ENCODE results near the gene ITIH1. TPM values are rescaled to one million over a fixed set of nuclear protein-coding genes. Genes with fewer than 3 reads are reported as not detected.

ITIH1 gene
- total RNA-seq, 3 donors from 2014 or later, result 0.32 to 0.33 TPM; not detected in 1

DNA sequence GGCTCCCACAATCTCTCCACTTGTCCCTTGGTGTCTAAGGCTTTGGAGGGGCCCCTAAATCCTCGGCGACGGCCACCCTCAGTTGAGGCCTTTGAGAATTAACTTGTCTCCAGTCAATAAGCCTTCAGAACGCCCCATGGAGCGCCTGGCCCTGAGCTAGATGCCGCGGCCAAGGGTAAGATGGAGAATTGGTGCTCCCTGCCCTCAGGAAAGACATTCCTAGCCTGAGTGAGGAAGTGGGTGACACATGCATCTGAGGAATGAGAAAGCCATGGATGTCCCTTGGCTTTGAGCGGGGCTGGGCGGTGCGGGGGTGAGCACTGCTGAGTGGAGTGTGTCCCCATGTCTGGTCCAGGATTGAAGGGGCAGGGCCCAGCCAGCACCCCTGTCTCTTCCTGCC, 39.8 kb downstream of the ITIH1 start:
- no peaks in the 10 kb centered on the region for H3K27me3 ChIP-seq
- TF ChIP-seq, protein P1, sequence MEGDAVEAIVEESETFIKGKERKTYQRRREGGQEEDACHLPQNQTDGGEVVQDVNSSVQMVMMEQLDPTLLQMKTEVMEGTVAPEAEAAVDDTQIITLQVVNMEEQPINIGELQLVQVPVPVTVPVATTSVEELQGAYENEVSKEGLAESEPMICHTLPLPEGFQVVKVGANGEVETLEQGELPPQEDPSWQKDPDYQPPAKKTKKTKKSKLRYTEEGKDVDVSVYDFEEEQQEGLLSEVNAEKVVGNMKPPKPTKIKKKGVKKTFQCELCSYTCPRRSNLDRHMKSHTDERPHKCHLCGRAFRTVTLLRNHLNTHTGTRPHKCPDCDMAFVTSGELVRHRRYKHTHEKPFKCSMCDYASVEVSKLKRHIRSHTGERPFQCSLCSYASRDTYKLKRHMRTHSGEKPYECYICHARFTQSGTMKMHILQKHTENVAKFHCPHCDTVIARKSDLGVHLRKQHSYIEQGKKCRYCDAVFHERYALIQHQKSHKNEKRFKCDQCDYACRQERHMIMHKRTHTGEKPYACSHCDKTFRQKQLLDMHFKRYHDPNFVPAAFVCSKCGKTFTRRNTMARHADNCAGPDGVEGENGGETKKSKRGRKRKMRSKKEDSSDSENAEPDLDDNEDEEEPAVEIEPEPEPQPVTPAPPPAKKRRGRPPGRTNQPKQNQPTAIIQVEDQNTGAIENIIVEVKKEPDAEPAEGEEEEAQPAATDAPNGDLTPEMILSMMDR (IDR thresholded peaks at IDR 0.05), result no peak
- no peak for TF ChIP-seq POLR2A (IDR thresholded peaks at IDR 0.05)
- TF ChIP-seq POLR2AphosphoS5 (IDR thresholded peaks at IDR 0.05), result no peak
- intact Hi-C loops (cut with DNase I; ENCODE audit: low total_unique reads), result no loop called here
- no peaks in the 10 kb centered on the region for H3K36me3 ChIP-seq
- no peak overlapping the region for H3K4me3 ChIP-seq
- no peaks in the 10 kb centered on the region for H3K9me3 ChIP-seq
- no peak for DNase-seq (ENCODE audit: low spot score in 2 of 2)
- H3K4me1 ChIP-seq, result no peaks in the 10 kb centered on the region
- no peak overlapping the region for H3K27ac ChIP-seq

DNA sequence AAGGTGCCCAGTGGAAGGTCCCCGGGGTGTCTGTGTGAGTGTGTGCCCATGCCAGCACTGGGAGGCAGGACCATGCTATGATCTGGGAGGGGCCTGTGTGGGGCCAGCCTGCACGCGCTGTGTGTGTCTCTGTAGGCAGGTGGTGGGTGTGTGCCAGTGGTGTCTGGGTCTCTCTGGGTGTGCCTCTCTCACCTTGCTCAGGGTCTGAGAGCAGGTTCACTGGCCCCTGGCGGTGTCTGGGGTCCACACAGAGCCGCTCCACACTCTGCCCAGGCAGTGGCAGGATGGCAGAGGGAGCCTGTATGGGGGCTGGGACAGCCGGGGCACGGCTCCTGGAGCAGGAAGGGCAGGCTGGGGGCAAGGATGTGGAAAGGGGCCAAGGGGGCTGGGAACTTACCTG, 40.5 kb downstream of the ITIH1 start:
- intact Hi-C loops (cut with DNase I; ENCODE audit: low total_unique reads), result no loop called here
- Histone ChIP-seq H3K9me3 (no peaks in the 10 kb centered on the region), H3K4me1 (no peaks in the 10 kb centered on the region), H3K27me3 (no peaks in the 10 kb centered on the region), H3K36me3 (no peaks in the 10 kb centered on the region), H3K27ac (no peak overlapping the region), H3K4me3 (no peak overlapping the region)
- no peak for DNase-seq (ENCODE audit: low spot score in 2 of 2)
- TF ChIP-seq POLR2A (IDR thresholded peaks at IDR 0.05) (no peak), POLR2AphosphoS5 (IDR thresholded peaks at IDR 0.05) (no peak)
- TF ChIP-seq, protein P1 (IDR thresholded peaks at IDR 0.05), result no peak

DNA sequence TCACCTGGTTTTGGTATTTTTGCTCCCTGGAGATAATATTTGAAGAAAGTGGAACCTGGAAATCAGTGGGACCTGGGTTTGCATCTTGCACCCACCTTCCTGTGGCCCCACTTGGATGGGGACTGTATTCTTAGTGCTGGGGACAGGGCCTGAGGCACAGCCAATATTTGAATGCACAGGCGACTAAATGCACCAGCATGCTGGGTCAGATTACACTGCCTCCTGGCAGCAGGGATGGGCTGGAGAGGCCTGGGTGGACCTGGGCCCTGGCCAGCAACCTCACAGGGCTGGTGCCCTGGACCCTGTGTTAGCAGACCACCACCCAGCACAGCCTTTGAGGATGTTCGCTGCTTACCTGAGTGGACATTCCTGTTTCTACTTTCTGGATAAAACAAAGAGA, 42.5 kb downstream of the ITIH1 start:
- no peak for DNase-seq (ENCODE audit: low spot score in 2 of 2)
- no peak overlapping the region for H3K4me3 ChIP-seq
- H3K4me1 ChIP-seq, result no peaks in the 10 kb centered on the region
- no peak overlapping the region for H3K27ac ChIP-seq
- no peaks in the 10 kb centered on the region for H3K36me3 ChIP-seq
- TF ChIP-seq, protein P1 (IDR thresholded peaks at IDR 0.05), result no peak
- no peak for TF ChIP-seq POLR2A (IDR thresholded peaks at IDR 0.05)
- TF ChIP-seq POLR2AphosphoS5 (IDR thresholded peaks at IDR 0.05), result no peak
- no peaks in the 10 kb centered on the region for H3K9me3 ChIP-seq
- no peaks in the 10 kb centered on the region for H3K27me3 ChIP-seq
- intact Hi-C loops (cut with DNase I; ENCODE audit: low total_unique reads), result loop anchor here (2.0 kb wide), 1 partner anchor 27 kb away; no protein-coding TSS in a partner anchor

GRCh38 chr3:52820736-52821135, 43.3 kb downstream of the ITIH1 start:
- no peak for DNase-seq (ENCODE audit: low spot score in 2 of 2)
- intact Hi-C loops (cut with DNase I; ENCODE audit: low total_unique reads), result loop anchor here (2.0 kb wide), 1 partner anchor 28 kb away; no protein-coding TSS in a partner anchor
- TF ChIP-seq POLR2AphosphoS5 (IDR thresholded peaks at IDR 0.05) (no peak), POLR2A (IDR thresholded peaks at IDR 0.05) (no peak)
- TF ChIP-seq, protein P1 (IDR thresholded peaks at IDR 0.05), result no peak
- no peaks in the 10 kb centered on the region for H3K9me3 ChIP-seq
- no peaks in the 10 kb centered on the region for H3K36me3 ChIP-seq
- H3K27me3 ChIP-seq, result no peaks in the 10 kb centered on the region
- no peak overlapping the region for H3K27ac ChIP-seq
- H3K4me3 ChIP-seq, result no peak overlapping the region
- no peaks in the 10 kb centered on the region for H3K4me1 ChIP-seq

DNA sequence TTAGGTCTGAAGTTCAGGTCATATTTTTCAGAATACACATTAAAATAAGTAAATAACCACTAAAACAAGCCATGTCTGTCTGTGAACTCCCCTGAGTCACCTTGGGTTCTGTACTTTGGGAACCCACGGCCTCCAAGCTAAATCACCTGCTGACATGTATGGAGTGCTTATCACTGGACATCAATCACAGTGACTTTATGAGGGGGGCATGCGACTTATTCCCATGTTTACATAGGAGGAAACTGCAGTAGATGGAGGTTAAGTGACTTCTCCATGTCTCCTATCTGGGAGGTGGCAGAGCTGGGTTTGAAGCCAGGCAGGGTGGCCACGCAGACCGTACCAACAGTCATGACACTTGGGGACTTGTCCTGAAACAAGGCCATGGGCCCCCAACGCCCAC, 45.0 kb downstream of the ITIH1 start:
- Histone ChIP-seq H3K27me3 (no peaks in the 10 kb centered on the region), H3K9me3 (no peaks in the 10 kb centered on the region), H3K4me1 (no peaks in the 10 kb centered on the region), H3K4me3 (no peak overlapping the region), H3K27ac (no peak overlapping the region), H3K36me3 (no peaks in the 10 kb centered on the region)
- no peak for DNase-seq (ENCODE audit: low spot score in 2 of 2)
- TF ChIP-seq, protein P1 (IDR thresholded peaks at IDR 0.05), result no peak
- TF ChIP-seq POLR2A (IDR thresholded peaks at IDR 0.05), result no peak
- TF ChIP-seq POLR2AphosphoS5 (IDR thresholded peaks at IDR 0.05), result no peak
- intact Hi-C loops (cut with DNase I; ENCODE audit: low total_unique reads), result no loop called here
